Ovary (tissue), 9 donors: ENCODE results near the gene SYTL3. TPM values are rescaled to one million over a fixed set of nuclear protein-coding genes. Genes with fewer than 3 reads are reported as not detected.

Experiments used
- DNase-seq, 5 donors: peaks; one replicate each; pipeline ENCODE4 v3.0.0-alpha.2; 2019 to 2020
- H3K27ac ChIP-seq, 2 donors: fragments of 200-600 bp; one replicate each; pipeline versions ENCODE4 v1.5.1 to v1.8.0; 2019 to 2022
- H3K27me3 ChIP-seq: fragments of 200-600 bp; one replicate; pipeline ENCODE4 v1.8.0; 2022
- H3K36me3 ChIP-seq: fragments of 200-600 bp; sonication (generic); one replicate; pipeline ENCODE4 v1.5.1; 2019
- H3K4me1 ChIP-seq: one replicate; pipeline ENCODE4 v1.8.1; 2013; ENCODE audit warnings: mild to moderate bottlenecking, moderate library complexity; ENCODE audit not compliant: insufficient read depth
- H3K4me3 ChIP-seq: fragments of 200-600 bp; sonication (generic); one replicate; pipeline ENCODE4 v1.5.1; 2017
- H3K9me3 ChIP-seq, 2 donors: fragments of 200-600 bp in 1 of 2; sonication (generic) in 1 of 2; one replicate each; pipeline versions ENCODE4 v1.5.1 to v1.8.1; 2013 to 2019; ENCODE audit warnings: mild to moderate bottlenecking in 1 of 2, moderate library complexity in 1 of 2
- EP300 ChIP-seq: sonication (generic); formaldehyde crosslinking; IDR thresholded peaks from one replicate; pipeline ENCODE4 v1.6.1; 2017; ENCODE audit warnings: antibody characterized with exemption
- POLR2A ChIP-seq: fragments of 450-650 bp; IDR thresholded peaks from one replicate; pipeline ENCODE4 v1.6.1; 2017; ENCODE audit warnings: antibody characterized with exemption, mild to moderate bottlenecking, moderate library complexity
- WGBS, 3 donors: extraction: QIAGEN DNeasy Blood & Tissue Kit in 1 of 3; methylation state at CpG; one replicate each; pipeline versions ENCODE4 v1.1.5 to v1.1.7; 2013 to 2017; 5-methylcytosine and 5-hydroxymethylcytosine counted together
- intact Hi-C, 4 donors: fragments of 100-400 bp; cut with DNase I; formaldehyde crosslinking; loops; one replicate each; pipeline versions ENCODE4 v1.11.0 to v1.15.1; 2022 to 2023
- polyA plus RNA-seq, 2 donors: library from polyadenylated mRNA; stranded (reverse); fragments of 200-250 nt in 1 of 2; fragments of 350-450 nt in 1 of 2; fragmentation: Illumina TruSeq in 1 of 2; extraction: RNeasy Lipid Tissue Mini Kit (QIAGEN cat#74804) in 1 of 2; gene quantifications; one replicate each; pipeline ENCODE4 v1.2.3, GENCODE V29; 2013 to 2014
- total RNA-seq, 7 donors: library from RNA; depleted of rRNA in 2 of 7; stranded (reverse); fragments of >200 nt in 2 of 7; fragmentation: NEBNext Ultra II Directional in 3 of 7; extraction: Animal tissue kit (Norgen Biotek cat#: 25700) in 3 of 7; gene quantifications; one replicate each; pipeline versions ENCODE4 v1.1.0 to v1.2.4, GENCODE V29; 2016 to 2023
- TF ChIP-seq, protein P1 (sequence below), 3 donors: fragments of 450-650 bp in 2 of 3; fragments of 200-600 bp in 1 of 3; IDR thresholded peaks; one replicate each; pipeline versions ENCODE4 v1.5.1 to v1.8.0; 2016 to 2022; ENCODE audit warnings: antibody characterized with exemption in 3 of 3, mild to moderate bottlenecking in 1 of 3
- donor health status: DM: no; HTN: no; CAD: no; lungs with moderate emphysema.
- donor health status: DM: no; HTN: no; CAD: no.
- donor health status: Bipolar disorder and iron deficiency.
- donor health status: DM: yes; HTN: yes; CAD: no.
- donor health status: DM: no; HTN: no; CAD: no.
- donor health status: DM: yes; HTN: yes; CAD: no.

SYTL3 gene
- total and polyA plus RNA-seq, 9 donors: 1.7 to 7.8 (median 2.5) TPM

DNA sequence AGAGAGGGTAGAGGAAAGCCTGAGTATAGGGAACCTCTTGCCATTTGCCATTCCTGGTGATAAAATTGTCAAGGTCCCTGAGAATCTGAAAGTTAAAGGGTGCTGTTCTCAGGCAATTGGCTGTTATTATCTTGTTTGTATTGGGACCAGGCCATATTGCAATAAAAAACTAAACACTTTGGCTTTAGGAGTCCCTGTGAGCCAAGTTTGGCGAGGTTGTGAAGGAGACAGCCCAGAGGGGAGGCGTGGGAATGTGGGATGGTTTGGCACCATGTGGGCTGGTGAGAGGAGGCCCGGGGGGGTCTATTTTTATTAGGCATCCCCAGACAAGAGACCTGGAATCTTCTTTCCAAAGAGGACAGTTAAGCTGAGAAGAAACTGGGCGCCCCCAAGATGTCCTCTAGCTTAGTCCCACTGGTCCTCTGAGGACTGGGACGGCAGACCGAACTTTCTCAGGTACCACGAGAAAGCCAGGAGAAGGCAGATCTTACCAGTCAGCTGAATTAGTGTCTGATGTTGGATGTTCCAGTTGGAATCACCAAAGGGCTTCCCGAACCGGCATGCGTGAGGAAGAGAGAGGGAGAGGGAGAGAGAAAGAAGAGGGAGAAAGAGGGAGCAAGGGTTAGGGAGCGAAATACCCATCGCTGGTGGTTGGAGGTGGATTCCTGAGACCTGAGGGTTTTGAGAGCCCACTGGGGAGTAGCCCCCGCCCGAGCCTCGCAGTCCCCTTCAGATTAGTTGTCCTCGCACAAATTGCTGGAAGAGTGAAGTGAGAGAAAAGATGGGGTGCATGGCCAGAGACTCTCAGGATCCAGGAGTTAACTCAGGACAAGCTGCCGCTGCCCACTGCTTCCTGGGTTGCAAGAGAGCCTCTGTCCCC, 29.7 kb upstream of the SYTL3 start:
- no peak for TF ChIP-seq EP300
- TF ChIP-seq, protein P1, sequence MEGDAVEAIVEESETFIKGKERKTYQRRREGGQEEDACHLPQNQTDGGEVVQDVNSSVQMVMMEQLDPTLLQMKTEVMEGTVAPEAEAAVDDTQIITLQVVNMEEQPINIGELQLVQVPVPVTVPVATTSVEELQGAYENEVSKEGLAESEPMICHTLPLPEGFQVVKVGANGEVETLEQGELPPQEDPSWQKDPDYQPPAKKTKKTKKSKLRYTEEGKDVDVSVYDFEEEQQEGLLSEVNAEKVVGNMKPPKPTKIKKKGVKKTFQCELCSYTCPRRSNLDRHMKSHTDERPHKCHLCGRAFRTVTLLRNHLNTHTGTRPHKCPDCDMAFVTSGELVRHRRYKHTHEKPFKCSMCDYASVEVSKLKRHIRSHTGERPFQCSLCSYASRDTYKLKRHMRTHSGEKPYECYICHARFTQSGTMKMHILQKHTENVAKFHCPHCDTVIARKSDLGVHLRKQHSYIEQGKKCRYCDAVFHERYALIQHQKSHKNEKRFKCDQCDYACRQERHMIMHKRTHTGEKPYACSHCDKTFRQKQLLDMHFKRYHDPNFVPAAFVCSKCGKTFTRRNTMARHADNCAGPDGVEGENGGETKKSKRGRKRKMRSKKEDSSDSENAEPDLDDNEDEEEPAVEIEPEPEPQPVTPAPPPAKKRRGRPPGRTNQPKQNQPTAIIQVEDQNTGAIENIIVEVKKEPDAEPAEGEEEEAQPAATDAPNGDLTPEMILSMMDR (IDR thresholded peaks at IDR 0.05): no peak
- TF ChIP-seq POLR2A: no peak
- Histone ChIP-seq H3K36me3 (no peaks in the 10 kb centered on the region), H3K4me3 (no peak overlapping the region), H3K9me3 (no peaks in the 10 kb centered on the region), H3K4me1 (peaks cover 8% of the 10 kb centered on the region), H3K27ac (no peak overlapping the region), H3K27me3 (no peaks in the 10 kb centered on the region)
- no peak for DNase-seq
- 73 to 78% (median 78%) methylated on average over 17 of the region's 17 CpGs for WGBS, 3 donors
- intact Hi-C loops: no loop called here

DNA sequence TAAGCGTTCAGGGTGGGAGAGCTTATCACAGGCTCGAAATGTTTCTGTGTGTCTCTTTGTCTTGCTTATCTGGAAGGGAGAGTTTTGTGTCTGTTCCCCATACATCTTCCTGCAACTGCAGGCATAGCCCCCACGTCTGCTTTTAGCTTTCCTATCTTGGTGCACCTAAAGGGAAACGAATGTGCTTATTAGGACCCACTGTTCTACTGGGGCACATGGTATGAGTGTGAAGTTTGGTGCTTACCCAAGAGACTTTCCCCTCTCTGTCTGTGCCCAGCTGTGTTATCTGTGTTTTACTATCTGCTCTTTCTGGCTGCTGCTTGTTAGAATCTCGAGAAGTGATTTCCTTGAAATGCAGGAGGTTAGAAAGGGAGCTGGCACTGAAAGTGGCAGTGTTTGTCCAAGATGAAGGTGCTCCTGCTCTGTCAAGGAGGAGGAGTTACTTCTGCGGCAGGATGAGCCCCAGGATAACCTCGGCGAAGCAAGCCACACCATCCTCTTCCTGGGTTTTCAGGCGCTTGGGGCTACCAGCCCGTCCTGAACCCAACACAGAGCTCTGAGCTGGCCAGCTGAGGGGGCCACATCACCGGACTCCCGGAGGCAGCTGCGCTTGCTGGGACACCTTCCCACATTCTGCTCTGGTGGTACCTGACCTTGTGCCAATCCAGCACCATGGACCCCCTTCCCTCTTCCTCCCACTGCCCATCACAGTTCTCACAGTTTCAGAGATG, 28.7 kb upstream of the SYTL3 start:
- Histone ChIP-seq H3K9me3 (no peaks in the 10 kb centered on the region), H3K27me3 (no peaks in the 10 kb centered on the region), H3K4me1 (peaks cover 15% of the 10 kb centered on the region), H3K27ac (no peak overlapping the region), H3K4me3 (no peak overlapping the region), H3K36me3 (no peaks in the 10 kb centered on the region)
- intact Hi-C loops: no loop called here
- TF ChIP-seq, protein P1 (IDR thresholded peaks at IDR 0.05): no peak
- TF ChIP-seq POLR2A (no peak), EP300 (no peak)
- no peak for DNase-seq
- WGBS, 3 donors: 78 to 83% (median 81%) methylated on average over 13 of the region's 13 CpGs

DNA sequence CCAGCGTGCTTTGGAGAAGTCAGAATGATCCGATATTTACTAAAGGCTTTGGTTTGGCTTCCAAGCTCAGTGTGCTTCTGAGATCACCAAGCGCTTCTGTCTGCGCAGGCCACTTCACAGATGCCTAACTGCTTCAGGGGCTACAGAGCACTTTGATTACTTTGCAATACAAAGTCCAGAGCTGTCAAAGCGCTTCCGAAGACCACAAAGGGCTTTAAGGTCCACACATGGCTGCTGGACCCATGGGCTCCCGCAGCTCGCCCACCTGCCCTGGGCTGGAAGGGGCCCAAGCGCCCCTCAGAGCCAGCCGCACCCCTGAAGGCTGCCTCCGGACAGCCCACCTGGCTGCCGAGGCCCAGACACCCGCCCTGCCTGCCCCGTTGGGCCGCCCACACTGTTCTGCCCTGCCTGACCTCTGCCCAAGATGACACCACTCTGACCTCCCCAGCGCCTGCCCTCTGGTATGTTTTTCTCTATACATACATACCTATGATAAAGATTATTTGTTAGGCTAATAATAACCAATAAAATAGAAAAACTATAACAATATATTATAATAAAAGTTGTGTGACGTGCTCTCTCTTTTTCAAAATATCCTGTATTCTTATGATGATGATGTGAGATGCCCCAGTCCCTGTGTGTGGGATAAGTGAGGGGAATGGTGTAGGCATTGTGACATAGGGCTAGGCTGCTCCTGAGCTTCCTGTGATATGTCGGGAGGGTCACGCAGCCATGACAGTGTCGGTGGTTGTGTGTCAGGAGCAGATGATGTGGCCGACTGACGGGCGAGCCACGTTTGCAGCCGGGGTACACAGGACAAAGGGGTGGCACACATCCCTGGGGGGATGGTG, 27.9 kb upstream of the SYTL3 start:
- DNase-seq: peak in 1 of 5 donors; percentile 11
- Histone ChIP-seq H3K4me1 (peaks cover 21% of the 10 kb centered on the region), H3K9me3 (no peaks in the 10 kb centered on the region), H3K27ac (no peak overlapping the region), H3K27me3 (no peaks in the 10 kb centered on the region), H3K4me3 (no peak overlapping the region), H3K36me3 (no peaks in the 10 kb centered on the region)
- TF ChIP-seq, protein P1 (IDR thresholded peaks at IDR 0.05): no peak
- TF ChIP-seq POLR2A (no peak), EP300 (no peak)
- intact Hi-C loops: no loop called here
- WGBS, 3 donors: 89 to 94% (median 93%) methylated on average over 25 of the region's 25 CpGs

DNA sequence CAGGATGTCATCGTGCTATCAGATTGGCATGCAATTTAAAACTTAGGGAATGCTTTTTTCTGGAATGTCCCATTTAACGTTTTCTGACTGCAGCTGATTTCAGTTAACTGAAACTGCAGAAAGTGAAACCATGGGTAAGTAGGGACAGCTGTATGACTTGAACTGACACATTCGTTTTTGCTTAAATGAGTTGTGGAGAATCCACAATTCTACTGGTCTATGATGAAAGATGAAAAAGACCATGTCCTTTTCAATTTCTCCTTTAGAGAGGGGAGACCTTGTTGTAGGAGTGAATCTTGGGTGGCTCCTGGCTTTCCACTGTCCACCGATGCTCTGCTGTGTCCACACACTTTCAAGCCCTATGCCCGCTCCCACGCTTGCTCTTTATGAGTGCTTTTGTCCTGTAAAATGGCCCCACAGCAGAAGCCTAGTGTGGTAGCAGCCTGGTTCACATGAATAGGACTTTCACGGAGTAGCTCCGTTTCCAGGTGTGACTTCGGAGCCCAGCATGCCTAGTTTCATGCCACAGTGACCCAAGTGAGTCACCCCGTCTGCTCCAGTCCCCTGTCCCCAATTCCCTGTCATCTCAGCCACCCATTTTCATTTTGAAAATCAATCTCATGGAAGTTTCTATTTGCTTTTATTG, 27.2 kb upstream of the SYTL3 start:
- no peaks in the 10 kb centered on the region for H3K27me3 ChIP-seq
- TF ChIP-seq, protein P1 (IDR thresholded peaks at IDR 0.05): no peak
- H3K27ac ChIP-seq: no peak overlapping the region
- H3K4me3 ChIP-seq: no peak overlapping the region
- DNase-seq: peak in 1 of 5 donors; percentile 9
- H3K36me3 ChIP-seq: no peaks in the 10 kb centered on the region
- intact Hi-C loops: no loop called here
- WGBS, 3 donors: 81 to 89% (median 87%) methylated on average over 10 of the region's 10 CpGs
- H3K9me3 ChIP-seq: no peaks in the 10 kb centered on the region
- peaks cover 26% of the 10 kb centered on the region for H3K4me1 ChIP-seq
